ENCODE measurements around the gene ANO2. TPM values are rescaled to one million over a fixed set of nuclear protein-coding genes. Genes with fewer than 3 reads are reported as not detected.

Gene ANO2
- polyA plus RNA-seq, 1 donor from 2014 or later: 1.8 TPM

DNA sequence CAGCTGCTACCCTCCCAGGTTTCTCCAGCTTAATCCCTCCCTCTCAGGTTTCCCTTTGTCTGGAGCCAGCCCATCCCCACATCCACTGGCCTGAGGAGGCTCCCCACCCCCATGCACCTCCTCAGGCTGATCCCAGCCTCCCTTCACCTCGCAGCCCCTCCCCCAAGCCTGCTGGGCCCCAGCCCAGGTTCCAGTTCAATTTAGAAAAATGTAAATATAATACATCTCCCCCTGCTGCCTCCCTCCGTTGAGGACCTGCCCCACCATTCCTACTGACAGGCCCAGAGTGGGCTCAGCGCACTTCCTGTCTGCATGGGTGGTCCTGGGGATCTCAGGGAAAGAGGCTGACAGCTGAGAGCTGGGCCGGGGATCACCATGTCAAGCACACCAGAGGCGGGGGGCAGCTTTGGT lies 357.3 kb downstream of the ANO2 start:
- no peaks in the 10 kb centered on the region for H4K20me1 ChIP-seq (ENCODE audit: insufficient read depth)
- H3K79me2 ChIP-seq (replicated peaks; ENCODE audit: insufficient read depth, low read length): no peaks in the 10 kb centered on the region
- H2AFZ ChIP-seq (ENCODE audit: low read depth, low read length): no peak overlapping the region
- no peak for TF ChIP-seq EP300 (conservative IDR thresholded peaks at IDR 0.05; ENCODE audit: poor library complexity, severe bottlenecking)
- TF ChIP-seq RAD21 (conservative IDR thresholded peaks at IDR 0.05): no peak
- no peak for TF ChIP-seq MXI1 (conservative IDR thresholded peaks at IDR 0.05; ENCODE audit: poor library complexity, severe bottlenecking)
- no peak for TF ChIP-seq EZH2 (IDR thresholded peaks at IDR 0.05; ENCODE audit: borderline replicate concordance, insufficient read depth, low read length, poor library complexity, severe bottlenecking)
- TF ChIP-seq, protein P1, sequence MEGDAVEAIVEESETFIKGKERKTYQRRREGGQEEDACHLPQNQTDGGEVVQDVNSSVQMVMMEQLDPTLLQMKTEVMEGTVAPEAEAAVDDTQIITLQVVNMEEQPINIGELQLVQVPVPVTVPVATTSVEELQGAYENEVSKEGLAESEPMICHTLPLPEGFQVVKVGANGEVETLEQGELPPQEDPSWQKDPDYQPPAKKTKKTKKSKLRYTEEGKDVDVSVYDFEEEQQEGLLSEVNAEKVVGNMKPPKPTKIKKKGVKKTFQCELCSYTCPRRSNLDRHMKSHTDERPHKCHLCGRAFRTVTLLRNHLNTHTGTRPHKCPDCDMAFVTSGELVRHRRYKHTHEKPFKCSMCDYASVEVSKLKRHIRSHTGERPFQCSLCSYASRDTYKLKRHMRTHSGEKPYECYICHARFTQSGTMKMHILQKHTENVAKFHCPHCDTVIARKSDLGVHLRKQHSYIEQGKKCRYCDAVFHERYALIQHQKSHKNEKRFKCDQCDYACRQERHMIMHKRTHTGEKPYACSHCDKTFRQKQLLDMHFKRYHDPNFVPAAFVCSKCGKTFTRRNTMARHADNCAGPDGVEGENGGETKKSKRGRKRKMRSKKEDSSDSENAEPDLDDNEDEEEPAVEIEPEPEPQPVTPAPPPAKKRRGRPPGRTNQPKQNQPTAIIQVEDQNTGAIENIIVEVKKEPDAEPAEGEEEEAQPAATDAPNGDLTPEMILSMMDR (IDR thresholded peaks at IDR 0.05; ENCODE audit: poor library complexity, severe bottlenecking): no peak
- no peak for TF ChIP-seq TAF1 (IDR thresholded peaks at IDR 0.05; ENCODE audit: low read depth)
- no peak for TF ChIP-seq SMC3 (conservative IDR thresholded peaks at IDR 0.05; ENCODE audit: poor library complexity)
- no peak for TF ChIP-seq POLR2AphosphoS5 (IDR thresholded peaks at IDR 0.05)
- TF ChIP-seq, protein P2, sequence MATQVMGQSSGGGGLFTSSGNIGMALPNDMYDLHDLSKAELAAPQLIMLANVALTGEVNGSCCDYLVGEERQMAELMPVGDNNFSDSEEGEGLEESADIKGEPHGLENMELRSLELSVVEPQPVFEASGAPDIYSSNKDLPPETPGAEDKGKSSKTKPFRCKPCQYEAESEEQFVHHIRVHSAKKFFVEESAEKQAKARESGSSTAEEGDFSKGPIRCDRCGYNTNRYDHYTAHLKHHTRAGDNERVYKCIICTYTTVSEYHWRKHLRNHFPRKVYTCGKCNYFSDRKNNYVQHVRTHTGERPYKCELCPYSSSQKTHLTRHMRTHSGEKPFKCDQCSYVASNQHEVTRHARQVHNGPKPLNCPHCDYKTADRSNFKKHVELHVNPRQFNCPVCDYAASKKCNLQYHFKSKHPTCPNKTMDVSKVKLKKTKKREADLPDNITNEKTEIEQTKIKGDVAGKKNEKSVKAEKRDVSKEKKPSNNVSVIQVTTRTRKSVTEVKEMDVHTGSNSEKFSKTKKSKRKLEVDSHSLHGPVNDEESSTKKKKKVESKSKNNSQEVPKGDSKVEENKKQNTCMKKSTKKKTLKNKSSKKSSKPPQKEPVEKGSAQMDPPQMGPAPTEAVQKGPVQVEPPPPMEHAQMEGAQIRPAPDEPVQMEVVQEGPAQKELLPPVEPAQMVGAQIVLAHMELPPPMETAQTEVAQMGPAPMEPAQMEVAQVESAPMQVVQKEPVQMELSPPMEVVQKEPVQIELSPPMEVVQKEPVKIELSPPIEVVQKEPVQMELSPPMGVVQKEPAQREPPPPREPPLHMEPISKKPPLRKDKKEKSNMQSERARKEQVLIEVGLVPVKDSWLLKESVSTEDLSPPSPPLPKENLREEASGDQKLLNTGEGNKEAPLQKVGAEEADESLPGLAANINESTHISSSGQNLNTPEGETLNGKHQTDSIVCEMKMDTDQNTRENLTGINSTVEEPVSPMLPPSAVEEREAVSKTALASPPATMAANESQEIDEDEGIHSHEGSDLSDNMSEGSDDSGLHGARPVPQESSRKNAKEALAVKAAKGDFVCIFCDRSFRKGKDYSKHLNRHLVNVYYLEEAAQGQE (IDR thresholded peaks at IDR 0.05; ENCODE audit: borderline replicate concordance): no peak
- no peaks in the 10 kb centered on the region for H3F3A ChIP-seq (ENCODE audit: insufficient read depth, low read length, poor library complexity, severe bottlenecking)
- H3K27ac ChIP-seq (ENCODE audit: low read length): no peak overlapping the region
- H3K36me3 ChIP-seq (ENCODE audit: insufficient read depth, low read length): no peaks in the 10 kb centered on the region
- no peak overlapping the region for H3K4me3 ChIP-seq (ENCODE audit: low read length)
- no peaks in the 10 kb centered on the region for H3K9me2 ChIP-seq (ENCODE audit: insufficient read depth, low read length)
- H3K4me2 ChIP-seq (ENCODE audit: low read length): no peak overlapping the region
- H3K9me3 ChIP-seq (ENCODE audit: low read length): no peaks in the 10 kb centered on the region
- H3K27me3 ChIP-seq (ENCODE audit: insufficient read depth, low read depth, low read length): no peaks in the 10 kb centered on the region
- no peak overlapping the region for H3K9ac ChIP-seq (ENCODE audit: low read length)

DNA sequence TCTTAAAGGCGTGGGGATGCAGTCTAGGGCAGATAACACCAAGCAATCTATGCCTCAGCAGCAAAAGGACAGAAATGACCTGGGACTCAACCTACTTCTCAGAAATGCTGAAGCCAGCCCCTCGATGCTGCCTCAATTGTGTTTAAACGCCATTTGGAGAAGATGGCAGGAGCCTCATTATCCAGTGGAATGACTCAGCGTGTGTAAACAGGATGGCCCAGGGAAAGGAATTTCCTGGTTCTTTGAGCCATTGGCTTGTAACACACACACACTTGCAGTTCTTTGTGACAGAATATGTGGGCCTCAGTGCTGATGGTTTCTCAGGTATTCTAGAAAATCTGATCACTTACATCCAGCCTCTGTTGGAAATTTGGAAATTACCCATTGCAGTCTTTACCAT lies 358.9 kb downstream of the ANO2 start:
- Histone ChIP-seq H3K36me3 (ENCODE audit: insufficient read depth, low read length) (no peaks in the 10 kb centered on the region), H3K27ac (ENCODE audit: low read length) (no peak overlapping the region), H3K9ac (ENCODE audit: low read length) (no peak overlapping the region), H3K4me2 (ENCODE audit: low read length) (no peak overlapping the region), H3F3A (ENCODE audit: insufficient read depth, low read length, poor library complexity, severe bottlenecking) (no peaks in the 10 kb centered on the region), H3K9me3 (ENCODE audit: low read length) (no peaks in the 10 kb centered on the region), H4K20me1 (ENCODE audit: insufficient read depth) (no peaks in the 10 kb centered on the region), H2AFZ (ENCODE audit: low read depth, low read length) (no peak overlapping the region), H3K27me3 (ENCODE audit: insufficient read depth, low read depth, low read length) (no peaks in the 10 kb centered on the region), H3K4me3 (ENCODE audit: low read length) (no peak overlapping the region), H3K79me2 (replicated peaks; ENCODE audit: insufficient read depth, low read length) (no peaks in the 10 kb centered on the region), H3K9me2 (ENCODE audit: insufficient read depth, low read length) (no peaks in the 10 kb centered on the region)
- TF ChIP-seq EP300 (conservative IDR thresholded peaks at IDR 0.05; ENCODE audit: poor library complexity, severe bottlenecking) (no peak), EZH2 (IDR thresholded peaks at IDR 0.05; ENCODE audit: borderline replicate concordance, insufficient read depth, low read length, poor library complexity, severe bottlenecking) (no peak), SMC3 (conservative IDR thresholded peaks at IDR 0.05; ENCODE audit: poor library complexity) (no peak), MXI1 (conservative IDR thresholded peaks at IDR 0.05; ENCODE audit: poor library complexity, severe bottlenecking) (no peak), POLR2AphosphoS5 (IDR thresholded peaks at IDR 0.05) (no peak), RAD21 (conservative IDR thresholded peaks at IDR 0.05) (no peak)
- TF ChIP-seq, protein P2 (IDR thresholded peaks at IDR 0.05; ENCODE audit: borderline replicate concordance): no peak
- TF ChIP-seq, protein P1 (IDR thresholded peaks at IDR 0.05; ENCODE audit: poor library complexity, severe bottlenecking): no peak

Measured in neural cell (in vitro differentiated cells).